ENCODE results near the gene B4GALNT1. TPM values are rescaled to one million over a fixed set of nuclear protein-coding genes. Genes with fewer than 3 reads are reported as not detected.
A peak's percentile ranks its signal among the peaks of the same experiment; 100 is the strongest.

Gene B4GALNT1
- total RNA-seq, 1 donor from 2014 or later: 5.6 TPM

DNA sequence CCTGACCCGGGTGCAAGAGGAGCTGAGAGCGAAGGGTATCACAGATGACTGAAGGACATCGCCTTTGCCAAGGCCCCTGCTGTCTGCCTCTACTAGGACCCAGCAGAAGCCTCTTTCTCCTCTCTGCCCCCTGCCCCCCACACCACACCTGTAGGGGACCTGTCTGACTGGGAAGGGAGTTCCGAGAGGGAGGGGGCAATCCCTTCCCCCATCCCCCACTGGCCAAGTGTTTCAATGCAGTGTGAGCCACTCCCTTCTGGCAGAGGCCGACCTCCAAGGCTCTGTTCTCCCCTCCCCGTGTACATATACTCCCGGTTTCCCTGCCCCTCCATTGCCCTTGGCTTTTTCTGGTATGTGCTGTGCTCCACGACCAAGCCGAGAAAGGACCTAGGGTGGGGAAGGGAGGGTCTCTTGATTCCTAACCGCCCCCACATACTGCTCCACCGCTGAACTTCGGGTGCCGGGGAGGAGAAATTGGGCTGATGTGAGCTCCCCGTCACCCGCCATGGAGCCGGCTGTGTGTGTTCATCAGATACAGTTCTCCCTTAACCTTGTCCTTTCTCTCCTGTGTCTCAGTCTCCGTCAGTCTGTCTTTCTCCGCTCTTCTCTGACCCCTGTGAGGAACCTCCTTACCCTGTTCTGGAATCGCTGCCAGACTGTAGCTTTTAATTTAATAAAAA, 23.8 kb downstream of the B4GALNT1 start:
- peak overlapping the region; percentile 28 for H3K27ac Mint-ChIP-seq (ENCODE audit: unreplicated experiment)

GRCh38 chr12:57607958-57608663, 24.9 kb downstream of the B4GALNT1 start:
- Mint-ChIP-seq H3K27ac (ENCODE audit: unreplicated experiment) (no peak overlapping the region), H3K4me1 (ENCODE audit: unreplicated experiment) (peaks cover 47% of the 10 kb centered on the region), H3K4me3 (ENCODE audit: unreplicated experiment) (no peak overlapping the region), H3K27me3 (ENCODE audit: unreplicated experiment) (peaks cover 2% of the 10 kb centered on the region), H3K9me3 (ENCODE audit: unreplicated experiment) (no peaks in the 10 kb centered on the region), H3K36me3 (ENCODE audit: unreplicated experiment) (no peaks in the 10 kb centered on the region)
- TF ChIP-seq CTCF (IDR thresholded peaks at IDR 0.05): no peak
- no peak for DNase-seq (ENCODE audit: extremely low spot score, unreplicated experiment)

More for the DNA sequence above, 23.8 kb downstream of the B4GALNT1 start:
- Mint-ChIP-seq H3K4me3 (ENCODE audit: unreplicated experiment) (no peak overlapping the region), H3K36me3 (ENCODE audit: unreplicated experiment) (peaks cover 1% of the 10 kb centered on the region), H3K27me3 (ENCODE audit: unreplicated experiment) (peaks cover 2% of the 10 kb centered on the region), H3K9me3 (ENCODE audit: unreplicated experiment) (no peaks in the 10 kb centered on the region), H3K4me1 (ENCODE audit: unreplicated experiment) (peaks cover 36% of the 10 kb centered on the region)
- no peak for DNase-seq (ENCODE audit: extremely low spot score, unreplicated experiment)
- TF ChIP-seq CTCF (IDR thresholded peaks at IDR 0.05): no peak

DNA sequence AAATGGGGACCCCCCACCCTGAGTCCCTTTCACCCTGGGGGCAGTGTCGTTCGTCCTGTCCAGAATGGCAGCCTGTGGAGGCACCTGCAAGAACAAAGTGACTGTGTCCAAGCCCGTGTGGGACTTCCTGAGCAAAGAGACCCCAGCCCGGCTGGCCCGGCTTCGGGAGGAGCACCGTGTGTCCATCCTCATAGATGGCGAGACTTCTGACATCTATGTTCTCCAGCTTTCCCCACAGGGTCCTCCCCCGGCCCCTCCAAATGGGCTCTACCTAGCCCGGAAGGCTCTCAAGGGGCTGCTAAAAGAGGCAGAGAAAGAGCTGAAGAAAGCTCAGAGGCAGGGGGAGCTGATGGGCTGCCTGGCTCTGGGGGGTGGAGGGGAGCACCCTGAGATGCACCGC, 26.2 kb downstream of the B4GALNT1 start:
- Mint-ChIP-seq H3K36me3 (ENCODE audit: unreplicated experiment) (peaks cover 9% of the 10 kb centered on the region), H3K9me3 (ENCODE audit: unreplicated experiment) (no peaks in the 10 kb centered on the region), H3K4me3 (ENCODE audit: unreplicated experiment) (no peak overlapping the region), H3K27ac (ENCODE audit: unreplicated experiment) (no peak overlapping the region), H3K27me3 (ENCODE audit: unreplicated experiment) (peaks cover 2% of the 10 kb centered on the region), H3K4me1 (ENCODE audit: unreplicated experiment) (peaks cover 42% of the 10 kb centered on the region)
- no peak for DNase-seq (ENCODE audit: extremely low spot score, unreplicated experiment)
- no peak for TF ChIP-seq CTCF (IDR thresholded peaks at IDR 0.05)

GRCh38 chr12:57606399-57606798, 26.6 kb downstream of the B4GALNT1 start:
- Mint-ChIP-seq H3K36me3 (ENCODE audit: unreplicated experiment) (peaks cover 13% of the 10 kb centered on the region), H3K4me3 (ENCODE audit: unreplicated experiment) (no peak overlapping the region), H3K4me1 (ENCODE audit: unreplicated experiment) (peaks cover 42% of the 10 kb centered on the region), H3K27me3 (ENCODE audit: unreplicated experiment) (peaks cover 2% of the 10 kb centered on the region), H3K27ac (ENCODE audit: unreplicated experiment) (no peak overlapping the region), H3K9me3 (ENCODE audit: unreplicated experiment) (no peaks in the 10 kb centered on the region)
- TF ChIP-seq CTCF (IDR thresholded peaks at IDR 0.05): no peak
- no peak for DNase-seq (ENCODE audit: extremely low spot score, unreplicated experiment)

DNA sequence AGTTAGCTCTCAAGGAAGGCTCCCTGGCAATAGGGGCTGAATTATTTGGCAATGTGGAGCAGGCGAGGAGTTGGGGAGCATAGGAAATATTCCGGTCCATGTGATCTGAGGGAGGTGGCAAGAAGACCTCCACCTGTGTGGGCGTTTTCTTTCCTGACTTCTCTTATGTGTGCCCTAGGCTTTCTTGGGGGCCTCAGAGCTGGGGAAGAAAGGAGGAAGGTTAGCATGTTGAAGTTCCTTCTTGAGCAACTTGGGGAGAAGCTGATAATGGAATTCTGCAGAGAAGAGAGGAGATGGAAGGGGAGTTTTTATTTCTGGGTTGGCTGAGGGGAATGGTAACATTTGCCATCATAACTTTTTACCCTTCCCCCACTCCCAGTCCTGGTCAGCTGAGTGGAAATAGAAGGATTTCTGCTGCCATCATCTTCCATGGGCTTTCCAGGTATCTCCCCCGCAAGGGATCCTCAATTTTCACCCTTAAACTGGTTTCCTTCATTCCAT, 27.1 kb downstream of the B4GALNT1 start:
- DNase-seq (ENCODE audit: extremely low spot score, unreplicated experiment): no peak
- H3K27me3 Mint-ChIP-seq (ENCODE audit: unreplicated experiment): peaks cover 2% of the 10 kb centered on the region
- peak overlapping the region; percentile 79 for H3K4me3 Mint-ChIP-seq (ENCODE audit: unreplicated experiment)
- peaks cover 40% of the 10 kb centered on the region for H3K4me1 Mint-ChIP-seq (ENCODE audit: unreplicated experiment)
- H3K36me3 Mint-ChIP-seq (ENCODE audit: unreplicated experiment): peaks cover 18% of the 10 kb centered on the region
- H3K27ac Mint-ChIP-seq (ENCODE audit: unreplicated experiment): peak overlapping the region; percentile 35
- H3K9me3 Mint-ChIP-seq (ENCODE audit: unreplicated experiment): no peaks in the 10 kb centered on the region
- TF ChIP-seq CTCF (IDR thresholded peaks at IDR 0.05): no peak
